SK-N-MC (cell line): ENCODE data around the gene RASL12.

ENCODE experiments used
- EZH2 ChIP-seq: fragments of 200-600 bp; sonication (generic); IDR thresholded peaks from one replicate; pipeline ENCODE4 v1.6.1; 2017; ENCODE audit warnings: antibody characterized with exemption
- FOXP2 ChIP-seq: optimal IDR thresholded peaks from 2 replicates; pipeline ENCODE3; 2011; ENCODE audit warnings: mild to moderate bottlenecking, moderate library complexity; ENCODE audit not compliant: insufficient read depth; ENCODE audit errors: extremely low read length, control extremely low read depth
- POLR2AphosphoS5 ChIP-seq: IDR thresholded peaks from 2 replicates; pipeline ENCODE4 v1.6.1; 2012; ENCODE audit warnings: mild to moderate bottlenecking, low read depth, low read length, borderline replicate concordance

GRCh38 chr15:65056868-65057548 is 10.8 kb downstream of the RASL12 start:
- TF ChIP-seq POLR2AphosphoS5 (no peak), EZH2 (no peak), FOXP2 (no peak)
